GM10248 (cell line): ENCODE data around the gene FOSL2.

Experiments
- CTCF ChIA-PET: fragments of 300-600 bp; sonication (Branson Sonifier 250); formaldehyde crosslinking; extraction: SDS; loops from one replicate; lab custom pipeline; 2021; ENCODE audit warnings: antibody characterized with exemption; lab: Yijun Ruan, JAX
- POLR2A ChIA-PET: fragments of 350-650 bp; sonication (Branson Sonifier 250); formaldehyde crosslinking; extraction: SDS; loops from one replicate; lab custom pipeline; 2020; ENCODE audit warnings: antibody characterized with exemption; lab: Yijun Ruan, JAX
- DNase-seq: peaks from one replicate; pipeline ENCODE4 v3.0.0; 2012; ENCODE audit errors: extremely low spot score
- TF ChIP-seq, protein P1 (sequence below): IDR thresholded peaks from 2 replicates; pipeline ENCODE4 v1.5.1; 2012; ENCODE audit warnings: mild to moderate bottlenecking, low read depth; ENCODE audit errors: extremely low read depth, missing control alignments, control extremely low read depth

FOSL2 gene

DNA sequence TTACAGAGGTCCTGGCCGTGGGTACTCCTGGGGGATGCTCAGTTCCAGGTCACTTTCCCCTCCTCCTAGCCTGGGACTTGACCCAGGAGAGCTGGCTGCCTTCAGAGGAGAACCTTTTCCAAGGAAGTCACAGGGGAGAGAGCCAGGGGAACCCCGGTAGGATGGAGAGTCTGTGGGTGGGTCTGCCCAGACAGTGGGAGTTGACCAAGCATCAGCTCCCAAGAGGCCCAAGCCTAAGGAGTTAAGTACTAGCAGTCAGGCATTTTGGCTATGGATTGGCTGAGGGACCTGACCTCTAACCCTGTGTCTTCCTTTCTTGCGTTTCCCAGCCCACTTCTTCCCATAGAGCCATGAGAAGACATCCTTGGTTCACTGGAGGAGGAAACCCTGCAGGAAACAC, 54.4 kb downstream of the FOSL2 start:
- ChIA-PET POLR2A (no interaction called here), CTCF (interaction anchor here (1.9 kb wide), 1 partner anchor 743 kb away, joined by 5 read pairs; no protein-coding TSS in a partner anchor)
- TF ChIP-seq, protein P1, sequence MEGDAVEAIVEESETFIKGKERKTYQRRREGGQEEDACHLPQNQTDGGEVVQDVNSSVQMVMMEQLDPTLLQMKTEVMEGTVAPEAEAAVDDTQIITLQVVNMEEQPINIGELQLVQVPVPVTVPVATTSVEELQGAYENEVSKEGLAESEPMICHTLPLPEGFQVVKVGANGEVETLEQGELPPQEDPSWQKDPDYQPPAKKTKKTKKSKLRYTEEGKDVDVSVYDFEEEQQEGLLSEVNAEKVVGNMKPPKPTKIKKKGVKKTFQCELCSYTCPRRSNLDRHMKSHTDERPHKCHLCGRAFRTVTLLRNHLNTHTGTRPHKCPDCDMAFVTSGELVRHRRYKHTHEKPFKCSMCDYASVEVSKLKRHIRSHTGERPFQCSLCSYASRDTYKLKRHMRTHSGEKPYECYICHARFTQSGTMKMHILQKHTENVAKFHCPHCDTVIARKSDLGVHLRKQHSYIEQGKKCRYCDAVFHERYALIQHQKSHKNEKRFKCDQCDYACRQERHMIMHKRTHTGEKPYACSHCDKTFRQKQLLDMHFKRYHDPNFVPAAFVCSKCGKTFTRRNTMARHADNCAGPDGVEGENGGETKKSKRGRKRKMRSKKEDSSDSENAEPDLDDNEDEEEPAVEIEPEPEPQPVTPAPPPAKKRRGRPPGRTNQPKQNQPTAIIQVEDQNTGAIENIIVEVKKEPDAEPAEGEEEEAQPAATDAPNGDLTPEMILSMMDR, result no peak
- no peak for DNase-seq

DNA sequence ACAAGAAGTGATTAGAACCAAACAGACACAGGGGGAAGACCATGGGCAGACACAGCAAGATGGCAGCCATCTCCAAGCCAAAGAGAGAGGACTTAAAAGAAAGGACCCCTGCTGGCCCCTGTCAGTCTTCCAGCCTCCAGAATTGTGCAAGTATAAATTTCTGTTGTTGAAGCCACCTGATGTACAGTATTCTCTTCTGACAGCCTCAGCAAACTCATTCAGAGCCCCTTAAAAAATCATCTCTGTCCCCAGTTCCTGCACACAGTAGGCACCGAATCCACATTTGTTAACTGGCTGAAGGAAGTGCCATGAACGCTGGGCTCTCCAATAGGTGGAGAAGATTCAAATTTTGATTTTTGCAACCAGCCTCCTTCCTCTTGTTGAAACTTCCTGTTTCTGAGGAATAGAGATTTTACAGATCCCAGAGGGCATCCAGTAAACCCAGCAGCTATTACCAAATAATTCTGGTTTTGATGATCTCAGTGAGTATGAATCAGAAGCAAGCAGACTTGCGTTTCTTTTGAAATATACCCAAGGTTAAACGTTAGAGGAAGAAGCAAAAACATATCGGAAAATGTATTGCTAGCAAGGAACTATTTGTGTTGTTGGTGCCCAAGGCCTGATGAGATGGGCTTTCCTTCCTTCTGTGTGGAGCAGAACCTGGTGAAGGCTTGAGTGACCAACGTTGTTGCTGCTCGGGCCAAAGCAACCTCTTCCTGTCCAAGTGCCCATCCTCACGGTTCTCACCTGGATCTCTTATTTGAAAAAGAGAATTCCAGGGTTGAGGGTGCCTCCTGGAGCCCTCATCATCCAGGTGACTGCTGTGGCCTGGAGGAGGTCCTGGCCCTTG, 55.5 kb downstream of the FOSL2 start:
- DNase-seq, result no peak
- TF ChIP-seq, protein P1, result no peak
- ChIA-PET CTCF (interaction anchor here (1.0 to 1.9 kb wide), 3 partner anchors 693 to 744 kb away, joined by 3 to 5 read pairs (median 5); no protein-coding TSS in a partner anchor), POLR2A (no interaction called here)

DNA sequence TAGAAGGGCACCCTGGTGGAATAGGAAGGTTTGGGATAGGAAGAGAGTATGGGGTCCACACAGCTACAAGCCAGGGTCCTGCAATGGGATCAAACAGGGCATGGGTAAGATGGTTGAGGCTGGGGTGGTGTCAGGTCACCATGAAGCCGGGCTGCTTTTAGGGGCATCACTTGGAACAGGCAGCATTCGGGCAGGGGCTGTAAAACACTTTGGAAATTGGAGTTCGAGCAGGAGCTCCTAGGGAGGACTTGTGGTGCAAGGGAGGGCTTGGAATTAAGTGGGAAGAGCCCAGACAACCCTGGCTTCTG, 56.1 kb downstream of the FOSL2 start:
- DNase-seq, result no peak
- POLR2A ChIA-PET, result no interaction called here
- TF ChIP-seq, protein P1, result no peak
- CTCF ChIA-PET, result interaction anchor here (1.0 to 1.7 kb wide), 3 partner anchors 694 to 744 kb away, joined by 3 to 5 read pairs (median 3); no protein-coding TSS in a partner anchor

DNA sequence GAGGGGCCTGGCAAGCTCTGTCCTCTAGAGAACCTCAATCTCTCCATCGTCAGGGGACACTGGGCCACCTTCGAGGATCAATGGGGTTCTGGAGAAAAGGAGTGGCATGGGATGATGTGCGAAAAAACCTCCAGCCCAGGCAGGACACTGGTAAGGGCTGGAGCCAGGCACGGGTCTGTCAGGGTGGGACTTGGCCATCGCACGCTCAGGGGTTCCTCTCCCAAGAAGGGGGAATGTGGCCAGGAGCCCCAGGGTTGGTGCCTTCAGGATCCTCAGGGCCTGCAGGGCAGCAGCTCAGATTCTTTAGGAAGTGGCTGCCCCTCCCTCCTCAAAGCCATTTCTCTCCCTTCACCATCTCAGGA, 56.4 kb downstream of the FOSL2 start:
- no peak for DNase-seq
- POLR2A ChIA-PET, result no interaction called here
- TF ChIP-seq, protein P1, result no peak
- CTCF ChIA-PET, result interaction anchor here (1.0 to 1.7 kb wide), 4 partner anchors 11 to 745 kb away, joined by 3 to 5 read pairs (median 3); no protein-coding TSS in a partner anchor

DNA sequence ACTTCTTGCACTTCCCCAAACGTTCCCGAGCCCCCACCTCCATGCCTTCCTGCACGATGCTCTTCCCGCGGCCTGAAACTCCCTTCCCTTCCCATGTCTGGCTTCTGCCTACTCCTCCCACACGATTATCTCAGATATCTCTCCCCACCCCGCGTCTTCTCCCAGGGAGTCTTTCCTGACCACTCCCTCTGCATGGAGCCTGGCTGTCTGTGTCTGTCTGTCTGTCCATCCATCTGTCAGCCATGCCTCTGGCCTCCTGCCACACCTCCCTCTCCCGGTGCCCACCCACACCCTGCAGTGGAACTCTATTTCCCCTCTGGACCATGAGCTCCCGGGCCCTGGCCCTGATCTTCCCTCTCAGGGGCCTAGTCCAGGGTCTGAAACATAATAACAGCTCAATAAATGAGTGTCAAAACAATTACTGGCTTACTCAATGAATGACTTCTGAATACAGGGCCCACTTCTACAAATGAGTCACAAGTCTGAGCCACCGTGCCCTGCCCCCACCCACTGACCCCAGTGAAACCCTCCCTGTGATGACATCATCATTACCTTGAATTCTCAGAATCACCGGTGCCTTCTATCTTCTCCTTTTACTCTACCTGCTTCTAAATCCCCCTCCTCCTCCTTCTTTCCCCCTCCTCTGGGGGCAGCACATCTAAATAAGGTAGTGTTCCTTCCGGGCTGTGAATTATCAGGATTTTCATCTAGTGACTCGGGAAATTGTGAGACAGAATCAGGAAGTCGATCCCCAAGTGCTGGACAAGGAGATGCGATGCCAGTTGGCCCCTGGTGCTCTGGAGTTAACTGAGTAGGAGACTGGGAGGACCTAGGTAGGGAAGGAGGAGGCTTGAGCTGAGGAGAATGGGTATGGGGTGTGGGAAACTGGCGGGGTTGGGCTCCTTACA, 57.1 kb downstream of the FOSL2 start:
- peak; percentile 49 for DNase-seq
- TF ChIP-seq, protein P1, result no peak
- CTCF ChIA-PET, result interaction anchor here (1.0 to 1.7 kb wide), 4 partner anchors 10 to 745 kb away, joined by 3 to 5 read pairs (median 3); no protein-coding TSS in a partner anchor
- POLR2A ChIA-PET, result no interaction called here
